ENCODE data around the gene SMCHD1.
"Not testable (repeated sequence)": the region's sequence is repeated elsewhere in the genome, so short reads cannot be mapped to it uniquely, and the experiment has no call there.

Gene SMCHD1

DNA sequence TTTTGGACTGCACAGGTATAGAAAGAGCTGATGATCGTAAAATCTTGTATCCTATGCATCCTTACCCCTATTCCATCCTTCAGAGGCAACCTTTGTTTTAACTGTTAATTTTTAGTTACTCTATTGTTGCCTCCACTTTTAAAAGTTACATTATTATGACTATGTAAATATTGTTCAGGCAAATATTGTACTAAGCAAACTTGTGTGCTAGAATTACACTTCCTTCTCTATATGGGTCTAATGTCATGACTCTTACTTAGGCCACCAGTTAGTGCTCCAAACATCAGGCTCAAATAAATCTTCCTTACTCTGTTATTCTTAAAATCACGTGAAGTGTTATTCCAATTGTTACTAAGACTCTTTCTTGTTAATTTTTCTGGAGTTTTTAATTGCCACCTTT is 143.8 kb downstream of the SMCHD1 start:
- no peak for DNase-seq (ENCODE audit: low read depth)

DNA sequence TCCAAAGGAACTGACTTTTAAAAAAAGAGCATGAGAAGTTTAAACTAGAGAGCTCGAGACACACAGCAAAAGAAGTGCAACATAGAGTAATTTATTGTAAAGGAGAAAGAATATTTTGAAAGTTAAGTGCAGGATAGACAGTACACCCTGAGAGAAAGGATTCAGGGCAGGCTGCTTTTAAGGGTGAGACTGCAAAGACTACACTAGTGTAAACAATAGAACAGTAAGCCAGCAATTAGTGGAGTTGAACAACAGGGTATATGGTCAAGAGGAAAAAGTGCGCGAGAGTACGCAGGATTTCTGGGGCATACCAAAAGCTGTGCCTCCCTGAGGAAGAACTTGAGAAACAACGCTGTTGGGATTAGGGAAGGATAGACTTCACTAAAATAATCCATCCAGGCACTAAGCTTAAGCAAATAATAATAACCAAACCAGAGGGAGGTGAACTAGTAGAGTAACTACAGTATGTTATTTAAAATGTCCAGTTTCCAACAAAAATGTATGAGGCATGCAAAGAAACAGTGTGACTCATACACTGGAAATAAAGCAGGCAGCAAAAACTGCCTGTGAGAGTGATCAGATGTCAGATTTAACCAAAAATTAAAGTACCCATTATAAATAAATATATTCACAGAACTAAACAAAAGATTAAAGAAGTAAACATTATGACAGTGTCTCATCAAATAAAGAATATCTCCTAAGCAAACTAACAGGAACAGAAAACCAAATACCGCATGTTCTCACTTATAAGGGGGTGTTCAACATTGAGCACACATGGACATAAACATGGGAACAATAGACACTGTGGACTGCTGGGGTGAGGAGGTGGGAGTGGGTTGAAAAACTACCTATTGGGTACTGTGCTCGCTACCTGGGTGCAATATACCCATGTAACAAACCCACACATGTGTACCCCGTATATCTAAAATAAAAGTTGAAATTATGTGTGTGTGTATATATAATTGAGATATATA is 150.7 kb downstream of the SMCHD1 start:
- DNase-seq (ENCODE audit: low read depth): peak; percentile 16

More for the DNA sequence above, 143.8 kb downstream of the SMCHD1 start:
- no peak overlapping the region for H3K4me3 ChIP-seq (ENCODE audit: low read depth, low read length)

DNA sequence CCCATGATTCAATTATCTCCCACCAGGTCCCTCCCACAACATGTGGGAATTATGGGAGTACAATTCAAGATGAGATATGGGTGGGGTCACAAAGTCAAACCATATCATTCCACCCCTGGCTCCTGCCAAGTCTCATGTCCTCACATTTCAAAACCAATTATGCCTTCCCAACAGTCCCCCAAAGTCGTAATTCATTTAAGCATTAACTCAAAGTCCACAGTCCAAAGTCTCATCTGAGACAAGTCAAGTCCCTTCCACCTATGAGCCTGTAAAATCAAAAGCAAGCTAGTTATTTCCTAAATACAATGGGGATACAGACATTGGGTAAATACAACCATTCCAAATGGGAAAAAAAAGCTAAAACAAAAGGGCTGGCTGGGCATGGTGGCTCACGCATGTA is 153.1 kb downstream of the SMCHD1 start:
- not testable (repeated sequence) for DNase-seq (ENCODE audit: low read depth)

More for the DNA sequence above, 150.7 kb downstream of the SMCHD1 start:
- H3K4me3 ChIP-seq (ENCODE audit: low read depth, low read length): no peak overlapping the region

DNA sequence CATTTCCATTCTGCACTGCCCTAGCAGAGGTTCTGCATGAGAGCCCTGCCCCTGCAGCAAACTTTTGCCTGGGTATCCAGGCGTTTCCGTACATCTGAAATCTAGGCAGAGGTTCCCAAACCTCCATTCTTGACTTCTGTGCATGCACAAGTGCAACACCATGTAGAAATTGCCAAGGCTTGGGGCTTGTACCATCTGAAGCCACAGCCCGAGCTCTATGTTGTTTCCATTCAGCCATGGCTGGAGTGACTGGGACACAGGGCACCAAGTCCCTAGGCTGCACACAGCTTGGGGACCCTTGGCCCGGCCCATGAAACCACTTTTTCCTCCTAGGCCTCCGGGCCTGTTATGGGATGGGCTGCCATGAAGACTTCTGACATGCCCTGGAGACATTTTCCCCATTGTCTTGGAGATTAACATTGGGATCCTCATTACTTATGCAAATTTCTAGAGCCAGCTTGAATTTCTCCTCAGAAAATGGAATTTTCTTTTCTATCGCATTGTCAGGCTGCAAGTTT is 154.2 kb downstream of the SMCHD1 start:
- not testable (repeated sequence) for DNase-seq (ENCODE audit: low read depth); H3K4me3 ChIP-seq (ENCODE audit: low read depth, low read length)

More for the DNA sequence above, 153.1 kb downstream of the SMCHD1 start:
- H3K4me3 ChIP-seq (ENCODE audit: low read depth, low read length): not testable (repeated sequence)

- no peak for DNase-seq (ENCODE audit: low read depth)
- H3K4me3 ChIP-seq (ENCODE audit: low read depth, low read length): no peak overlapping the region
Observed at GRCh38 chr18:2811416-2811815, 155.9 kb downstream of the SMCHD1 start.

DNA sequence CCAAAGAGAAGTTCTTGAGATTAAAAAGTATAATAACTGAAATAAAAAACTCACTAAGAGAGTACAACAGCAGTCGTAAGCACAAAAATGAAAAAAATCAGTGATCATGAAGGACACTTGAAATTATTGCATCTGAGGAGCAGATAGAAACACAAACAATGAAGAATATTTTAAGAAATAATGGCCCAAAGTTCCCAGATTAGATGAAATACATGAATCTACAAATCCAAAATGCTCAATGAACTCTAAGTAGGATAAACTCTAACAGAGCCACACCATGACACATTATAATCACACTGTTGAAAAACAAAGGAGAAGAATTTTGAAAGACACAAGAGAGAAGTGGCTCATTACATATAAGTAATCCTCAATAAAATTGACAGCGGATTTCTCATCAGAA is 159.4 kb downstream of the SMCHD1 start:
- no peak for DNase-seq (ENCODE audit: low read depth)
- H3K4me3 ChIP-seq (ENCODE audit: low read depth, low read length): no peak overlapping the region

GRCh38 chr18:2818281-2818680 is 162.8 kb downstream of the SMCHD1 start:
- DNase-seq (ENCODE audit: low read depth): no peak
- H3K4me3 ChIP-seq (ENCODE audit: low read depth, low read length): no peak overlapping the region

GRCh38 chr18:2821695-2822094 is 166.2 kb downstream of the SMCHD1 start:
- no peak for DNase-seq (ENCODE audit: low read depth)
- H3K4me3 ChIP-seq (ENCODE audit: low read depth, low read length): no peak overlapping the region

- no peak for DNase-seq (ENCODE audit: low read depth)
Observed at GRCh38 chr18:2822213-2822921, 166.8 kb downstream of the SMCHD1 start.

GRCh38 chr18:2823202-2823601 is 167.7 kb downstream of the SMCHD1 start:
- DNase-seq (ENCODE audit: low read depth): no peak
- H3K4me3 ChIP-seq (ENCODE audit: low read depth, low read length): no peak overlapping the region

More at GRCh38 chr18:2822213-2822921, 166.8 kb downstream of the SMCHD1 start:
- no peak overlapping the region for H3K4me3 ChIP-seq (ENCODE audit: low read depth, low read length)

DNA sequence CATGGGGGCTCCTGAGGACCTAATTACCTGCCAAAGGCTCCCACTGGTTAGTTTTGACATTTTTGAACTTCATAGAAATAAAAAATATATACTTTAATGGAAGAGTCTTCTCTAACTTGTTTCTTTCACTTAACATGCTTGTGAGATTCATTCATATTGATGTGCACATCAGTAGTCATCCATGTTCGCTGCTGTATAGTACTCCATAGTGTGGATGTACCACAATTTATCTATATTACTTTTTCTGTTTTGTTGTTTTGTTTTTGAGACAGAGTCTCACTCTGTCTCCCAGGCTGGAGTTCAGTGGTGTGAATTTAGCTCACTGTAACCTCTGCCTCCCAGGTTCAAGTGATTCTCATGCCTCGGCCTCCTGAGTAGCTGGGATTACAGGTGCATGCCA is 168.4 kb downstream of the SMCHD1 start:
- no peak overlapping the region for H3K4me3 ChIP-seq (ENCODE audit: low read depth, low read length)
- DNase-seq (ENCODE audit: low read depth): no peak

DNA sequence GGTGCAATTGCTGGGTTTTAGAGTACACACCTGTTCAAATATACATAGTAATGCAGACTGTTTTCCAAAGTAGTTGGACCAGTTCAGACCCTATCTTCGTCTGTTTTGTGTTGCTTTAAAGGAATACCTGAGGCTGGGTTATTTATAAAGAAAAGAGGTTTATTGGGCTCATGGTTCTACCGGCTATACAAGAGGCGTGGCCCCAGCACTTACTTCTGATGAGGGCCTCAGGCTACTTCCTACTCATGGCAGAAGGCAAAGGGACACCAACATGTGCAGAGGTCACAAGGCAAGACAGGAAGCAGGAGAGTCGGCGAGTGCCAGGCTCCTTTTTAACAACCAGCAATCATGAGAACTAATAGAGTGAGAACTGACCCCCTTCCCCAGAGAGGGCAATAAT is 169.3 kb downstream of the SMCHD1 start:
- no peak overlapping the region for H3K4me3 ChIP-seq (ENCODE audit: low read depth, low read length)
- DNase-seq (ENCODE audit: low read depth): no peak

GRCh38 chr18:2825613-2826175 is 170.2 kb downstream of the SMCHD1 start:
- no peak overlapping the region for H3K4me3 ChIP-seq (ENCODE audit: low read depth, low read length)
- no peak for DNase-seq (ENCODE audit: low read depth)

GRCh38 chr18:2826581-2826980 is 171.1 kb downstream of the SMCHD1 start:
- no peak for DNase-seq (ENCODE audit: low read depth)
- no peak overlapping the region for H3K4me3 ChIP-seq (ENCODE audit: low read depth, low read length)

GRCh38 chr18:2827061-2827460 is 171.5 kb downstream of the SMCHD1 start:
- DNase-seq (ENCODE audit: low read depth): no peak
- H3K4me3 ChIP-seq (ENCODE audit: low read depth, low read length): no peak overlapping the region

GRCh38 chr18:2836118-2836517 is 180.6 kb downstream of the SMCHD1 start:
- not testable (repeated sequence) for H3K4me3 ChIP-seq (ENCODE audit: low read depth, low read length); DNase-seq (ENCODE audit: low read depth)

GRCh38 chr18:2837290-2837689 is 181.8 kb downstream of the SMCHD1 start:
- DNase-seq (ENCODE audit: low read depth); H3K4me3 ChIP-seq (ENCODE audit: low read depth, low read length): not testable (repeated sequence)

- H3K4me3 ChIP-seq (ENCODE audit: low read depth, low read length): no peak overlapping the region
- DNase-seq (ENCODE audit: low read depth): no peak
Observed at GRCh38 chr18:2839202-2839601, 183.7 kb downstream of the SMCHD1 start.

GRCh38 chr18:2840521-2840920 is 185.0 kb downstream of the SMCHD1 start:
- DNase-seq (ENCODE audit: low read depth): no peak
- H3K4me3 ChIP-seq (ENCODE audit: low read depth, low read length): no peak overlapping the region

GRCh38 chr18:2843146-2843545 is 187.6 kb downstream of the SMCHD1 start:
- no peak overlapping the region for H3K4me3 ChIP-seq (ENCODE audit: low read depth, low read length)
- DNase-seq (ENCODE audit: low read depth): no peak
